Measurements from ENCODE around the gene GCAT.

Gene GCAT

DNA sequence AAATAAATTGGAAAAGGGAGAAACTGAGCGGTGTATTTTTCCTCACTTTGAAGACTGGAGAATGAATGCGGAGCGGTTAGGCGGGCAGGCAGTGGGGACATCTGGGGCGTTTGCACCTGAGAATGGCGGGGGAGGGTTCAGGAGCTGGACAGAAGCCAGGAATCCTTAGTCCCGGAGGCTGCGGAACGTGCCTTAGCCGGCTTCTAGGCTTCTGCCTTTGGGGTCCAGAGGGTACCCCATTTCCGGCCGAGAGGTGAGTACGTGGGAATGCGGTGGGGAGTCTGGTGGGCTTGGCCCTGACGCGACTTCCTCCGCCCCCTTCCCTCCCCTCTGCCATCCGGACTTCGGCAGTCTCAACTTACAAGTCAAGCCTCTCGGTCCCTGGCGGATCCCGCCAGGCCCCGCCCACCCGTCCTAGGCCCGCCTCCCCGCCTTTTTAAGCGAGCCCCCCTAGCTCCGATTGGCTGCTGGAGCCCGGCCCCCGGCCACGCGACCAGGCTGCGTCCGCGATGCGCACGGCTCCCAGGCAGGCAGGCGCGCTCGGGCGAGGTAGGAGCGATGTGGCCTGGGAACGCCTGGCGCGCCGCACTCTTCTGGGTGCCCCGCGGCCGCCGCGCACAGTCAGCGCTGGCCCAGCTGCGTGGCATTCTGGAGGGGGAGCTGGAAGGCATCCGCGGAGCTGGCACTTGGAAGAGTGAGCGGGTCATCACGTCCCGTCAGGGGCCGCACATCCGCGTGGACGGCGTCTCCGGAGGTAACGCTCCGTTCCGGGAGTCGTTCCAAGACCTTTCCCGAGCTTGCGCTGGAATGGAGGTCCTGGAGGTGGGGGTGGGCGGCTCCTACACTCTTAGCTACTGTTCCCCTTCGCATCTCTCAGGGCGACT lies at the start of gene GCAT:
GCAT (plus strand) TSS at position 525 of the 884 bp plus-strand sequence; CDS start at position 559, 34 bp downstream.
- ChIA-PET POLR2A (ENCODE audit: low non-redundant PET) (interaction anchor here (0.6 kb wide), 1 partner anchor 214 kb away, joined by 5 read pairs; no protein-coding TSS in a partner anchor), CTCF (interaction anchor here (0.6 to 1.0 kb wide), 4 partner anchors 10 to 764 kb away, joined by 3 to 10 read pairs (median 3); no protein-coding TSS in a partner anchor)
- TF ChIP-seq, protein P1, sequence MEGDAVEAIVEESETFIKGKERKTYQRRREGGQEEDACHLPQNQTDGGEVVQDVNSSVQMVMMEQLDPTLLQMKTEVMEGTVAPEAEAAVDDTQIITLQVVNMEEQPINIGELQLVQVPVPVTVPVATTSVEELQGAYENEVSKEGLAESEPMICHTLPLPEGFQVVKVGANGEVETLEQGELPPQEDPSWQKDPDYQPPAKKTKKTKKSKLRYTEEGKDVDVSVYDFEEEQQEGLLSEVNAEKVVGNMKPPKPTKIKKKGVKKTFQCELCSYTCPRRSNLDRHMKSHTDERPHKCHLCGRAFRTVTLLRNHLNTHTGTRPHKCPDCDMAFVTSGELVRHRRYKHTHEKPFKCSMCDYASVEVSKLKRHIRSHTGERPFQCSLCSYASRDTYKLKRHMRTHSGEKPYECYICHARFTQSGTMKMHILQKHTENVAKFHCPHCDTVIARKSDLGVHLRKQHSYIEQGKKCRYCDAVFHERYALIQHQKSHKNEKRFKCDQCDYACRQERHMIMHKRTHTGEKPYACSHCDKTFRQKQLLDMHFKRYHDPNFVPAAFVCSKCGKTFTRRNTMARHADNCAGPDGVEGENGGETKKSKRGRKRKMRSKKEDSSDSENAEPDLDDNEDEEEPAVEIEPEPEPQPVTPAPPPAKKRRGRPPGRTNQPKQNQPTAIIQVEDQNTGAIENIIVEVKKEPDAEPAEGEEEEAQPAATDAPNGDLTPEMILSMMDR (conservative IDR thresholded peaks at IDR 0.05; ENCODE audit: low read depth), result no peak
- H3K27ac ChIP-seq, result peak within 1 kb of the TSS; percentile 85
- DNase-seq (ENCODE audit: low spot score), result peak; percentile 95

DNA sequence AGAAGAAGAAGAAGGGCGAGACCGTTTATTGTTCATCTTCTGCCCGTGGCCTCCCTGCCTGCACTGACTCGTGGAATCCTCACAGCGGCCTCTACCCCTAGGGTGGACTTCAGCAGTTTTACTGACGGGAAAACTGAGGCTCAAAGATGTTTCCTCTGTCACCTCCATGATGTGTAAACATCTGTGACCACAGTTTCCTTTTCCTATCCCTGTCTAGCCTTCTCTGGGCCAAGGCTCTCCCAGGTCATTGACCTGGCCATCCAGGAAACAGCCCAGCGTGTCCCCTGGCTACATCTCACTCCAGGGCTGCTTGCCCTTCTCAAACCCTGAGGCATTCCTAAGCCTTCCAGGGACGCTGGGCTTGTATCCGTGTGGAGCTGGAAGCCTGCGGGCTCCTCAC lies 49.0 kb upstream of the GCAT start:
- DNase-seq (ENCODE audit: low spot score), result no peak
- peak overlapping the region; percentile 95; the same call in 1 of the 2 replicates for H3K27ac ChIP-seq
- ChIA-PET CTCF (no interaction called here), POLR2A (ENCODE audit: low non-redundant PET) (no interaction called here)
- TF ChIP-seq, protein P1 (conservative IDR thresholded peaks at IDR 0.05; ENCODE audit: low read depth), result no peak

DNA sequence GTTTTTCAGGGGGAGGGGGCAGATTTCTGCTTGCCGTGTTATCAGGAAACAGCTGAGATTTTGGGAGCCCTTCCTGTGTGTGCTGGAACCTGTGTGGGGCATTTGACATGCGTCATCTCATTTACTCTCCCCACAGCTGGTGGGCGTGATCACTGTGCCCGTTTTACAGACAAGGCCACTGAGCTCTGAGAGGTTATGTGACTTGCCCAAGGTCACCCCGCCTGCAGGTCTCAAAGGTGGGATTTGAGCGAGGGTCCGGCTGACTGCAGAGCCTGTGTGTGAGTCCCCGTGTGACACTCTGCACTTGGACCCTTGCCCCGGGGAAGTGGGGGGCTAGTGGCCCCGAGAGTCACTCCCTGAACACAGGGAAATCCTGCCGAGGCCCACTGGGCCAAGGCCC lies 48.5 kb upstream of the GCAT start:
- ChIA-PET CTCF (no interaction called here), POLR2A (ENCODE audit: low non-redundant PET) (no interaction called here)
- no peak for DNase-seq (ENCODE audit: low spot score)
- peak overlapping the region; percentile 95; the same call in 1 of the 2 replicates for H3K27ac ChIP-seq
- TF ChIP-seq, protein P1 (conservative IDR thresholded peaks at IDR 0.05; ENCODE audit: low read depth), result no peak

DNA sequence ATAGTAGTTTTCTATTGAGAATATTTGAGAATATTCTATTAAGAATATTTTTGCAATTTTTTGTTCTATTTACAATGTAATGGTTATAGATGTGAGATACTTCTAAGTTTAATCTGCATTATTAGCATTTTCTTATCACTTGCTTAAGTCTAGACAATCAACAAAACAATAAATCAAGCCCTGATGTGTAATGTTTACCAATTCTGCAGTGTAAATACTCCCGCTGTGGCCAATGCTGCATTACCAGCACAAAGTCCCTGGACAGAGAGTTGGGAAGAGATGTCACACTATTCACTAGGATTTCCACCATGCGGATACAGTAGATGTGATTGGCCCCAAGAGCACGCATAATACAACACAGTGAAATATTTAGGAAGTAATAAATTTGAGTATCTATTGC lies 47.6 kb upstream of the GCAT start:
- CTCF ChIA-PET, result no interaction called here
- TF ChIP-seq, protein P1 (conservative IDR thresholded peaks at IDR 0.05; ENCODE audit: low read depth), result no peak
- no peak for DNase-seq (ENCODE audit: low spot score)
- no peak overlapping the region for H3K27ac ChIP-seq
- POLR2A ChIA-PET (ENCODE audit: low non-redundant PET), result no interaction called here

DNA sequence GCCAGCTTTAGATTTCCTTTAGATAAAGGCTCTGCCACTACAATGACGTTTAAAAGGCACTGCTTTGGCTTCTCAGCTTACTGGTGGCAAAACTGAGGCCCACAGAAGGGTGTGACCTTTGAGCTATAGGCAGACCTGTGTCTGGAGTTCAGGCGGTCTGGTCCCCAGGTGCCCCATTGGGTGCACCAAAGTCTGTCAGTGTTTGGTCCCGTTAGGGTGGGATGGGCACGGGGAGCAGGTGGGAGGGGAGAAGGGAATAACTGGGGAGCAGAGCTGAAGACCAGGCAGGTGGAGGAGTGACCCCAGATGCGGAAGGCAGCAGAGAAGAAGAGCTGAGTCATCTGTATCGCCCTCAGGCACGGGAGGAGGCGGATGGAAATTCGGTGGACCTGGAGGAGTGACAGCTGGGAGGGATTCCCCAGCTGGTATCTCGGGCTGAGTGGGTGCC lies 45.3 kb upstream of the GCAT start:
- DNase-seq (ENCODE audit: low spot score), result no peak
- CTCF ChIA-PET, result no interaction called here
- H3K27ac ChIP-seq, result peak overlapping the region; percentile 50
- TF ChIP-seq, protein P1 (conservative IDR thresholded peaks at IDR 0.05; ENCODE audit: low read depth), result no peak
- POLR2A ChIA-PET (ENCODE audit: low non-redundant PET), result interaction anchor here (0.5 to 1.1 kb wide), 2 partner anchors 10 to 14 kb away, joined by 3 read pairs; no protein-coding TSS in a partner anchor

DNA sequence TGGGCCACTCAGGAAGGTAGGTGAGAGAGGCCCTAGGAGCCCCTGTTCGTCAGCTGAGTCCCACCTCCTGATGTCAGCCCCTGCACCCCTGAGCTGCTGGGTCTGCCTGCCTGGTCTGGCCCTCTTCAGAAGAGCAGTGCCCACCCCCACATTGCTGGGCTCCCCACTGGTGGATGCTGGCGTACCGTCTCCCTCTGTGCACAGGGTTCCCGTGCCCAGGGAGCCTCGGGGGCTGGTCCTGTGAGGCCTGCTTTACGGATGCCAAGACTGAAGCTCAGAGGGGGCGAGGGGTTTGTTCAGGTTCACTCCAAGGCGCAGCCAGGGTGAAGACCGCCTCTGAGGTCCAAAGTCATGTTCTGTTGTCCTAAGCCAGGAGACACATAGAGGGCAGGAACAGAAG lies 44.7 kb upstream of the GCAT start:
- DNase-seq (ENCODE audit: low spot score), result no peak
- H3K27ac ChIP-seq, result peak overlapping the region; percentile 50
- ChIA-PET POLR2A (ENCODE audit: low non-redundant PET) (interaction anchor here (1.1 kb wide), 1 partner anchor 10 kb away, joined by 3 read pairs; no protein-coding TSS in a partner anchor), CTCF (no interaction called here)
- TF ChIP-seq, protein P1 (conservative IDR thresholded peaks at IDR 0.05; ENCODE audit: low read depth), result no peak
